HPDE6-E6E7 (cell line): Measurements from ENCODE around the gene TLN1.

Experiments used
- DNase-seq: peaks from one replicate; pipeline ENCODE4 v3.0.0; 2011; ENCODE audit warnings: missing footprints; ENCODE audit errors: extremely low spot score

TLN1 gene

DNA sequence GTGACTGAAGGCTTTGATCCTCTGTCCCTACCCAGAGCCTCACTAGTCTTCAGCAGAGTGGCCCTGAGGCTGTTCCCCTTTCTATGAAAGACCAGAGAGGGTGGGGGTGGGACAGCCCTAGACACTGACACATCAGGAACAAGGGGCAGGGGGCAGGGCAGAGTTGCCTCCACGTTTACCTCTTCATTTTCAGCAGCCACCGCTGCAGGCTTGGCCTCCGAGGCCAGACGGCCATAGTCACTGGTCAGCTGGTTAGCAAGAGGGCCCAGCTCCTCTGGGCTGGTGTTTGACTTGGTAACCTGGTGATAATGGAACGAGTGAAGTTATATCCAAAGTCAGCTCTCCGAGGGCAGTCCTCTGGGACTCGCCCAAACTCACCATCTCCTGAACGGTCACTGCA is 26.6 kb downstream of the TLN1 start:
- DNase-seq, result no peak

DNA sequence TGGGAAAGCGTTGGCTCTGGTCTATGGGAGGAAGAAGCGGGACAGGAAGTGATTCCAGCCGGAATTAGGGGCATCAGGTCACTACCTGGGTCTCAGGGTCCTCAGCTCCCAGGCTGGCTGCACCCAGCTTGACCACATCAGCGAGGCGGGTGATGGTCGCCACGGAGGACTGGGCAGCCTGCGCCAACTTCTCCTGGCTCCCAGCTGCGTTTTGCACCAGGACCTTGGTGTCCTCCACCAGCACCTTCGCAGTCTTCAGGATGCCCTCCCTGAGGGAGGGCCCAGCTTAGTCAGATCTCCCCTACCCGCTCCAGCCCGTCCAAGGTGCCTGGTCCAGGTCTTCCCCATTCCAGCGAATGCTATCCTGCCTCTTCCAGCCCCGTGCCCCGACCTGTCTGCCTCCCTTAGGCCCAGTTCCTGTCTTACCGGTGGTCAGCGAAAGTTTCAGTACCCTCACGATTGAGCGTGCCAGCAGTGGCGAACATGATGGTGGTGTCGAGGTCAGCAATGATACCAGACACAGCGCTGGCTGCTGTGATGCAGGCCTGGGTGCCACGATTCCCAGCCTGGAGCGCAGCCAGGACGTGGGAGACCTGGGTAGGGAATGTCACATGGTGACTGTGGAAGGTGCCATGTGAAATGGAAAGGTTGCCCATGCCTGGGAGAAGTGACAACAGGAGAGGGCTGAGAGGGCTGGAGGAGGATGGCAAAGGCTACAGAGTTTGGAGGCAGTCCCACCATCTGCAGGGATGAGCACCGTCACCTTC is 27.9 kb downstream of the TLN1 start:
- no peak for DNase-seq

DNA sequence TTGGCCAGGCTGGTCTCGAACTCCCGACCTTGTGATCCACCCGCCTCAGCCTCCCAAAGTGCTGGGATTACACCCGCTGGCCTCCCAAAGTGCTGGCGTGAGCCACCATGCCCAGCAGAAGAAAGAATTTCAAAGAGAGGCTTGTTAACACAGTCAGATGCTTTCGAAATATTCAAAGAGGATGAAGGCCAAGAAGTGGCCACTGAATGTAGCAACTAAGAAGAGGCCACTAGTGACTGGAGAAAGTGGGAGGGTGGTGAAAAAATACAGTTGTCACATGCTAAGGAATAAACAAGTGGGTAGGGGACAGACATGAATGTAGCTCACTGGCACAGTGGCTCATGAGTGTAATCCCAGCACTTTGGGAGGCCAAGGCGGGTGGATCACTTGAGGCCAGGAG is 29.3 kb downstream of the TLN1 start:
- DNase-seq, result no peak

- DNase-seq, result no peak
These were observed 31.1 kb downstream of the TLN1 start for GRCh38 chr9:35700942-35701341.

- DNase-seq, result no peak
These were observed 32.0 kb downstream of the TLN1 start for GRCh38 chr9:35700031-35700430.

GRCh38 chr9:35698231-35698630 is 33.8 kb downstream of the TLN1 start:
- DNase-seq, result no peak

- DNase-seq, result no peak
These were observed 34.5 kb downstream of the TLN1 start for GRCh38 chr9:35697486-35697885.

- peak; percentile 60 for DNase-seq
These were observed 35.3 kb downstream of the TLN1 start for GRCh38 chr9:35696520-35697215.

DNA sequence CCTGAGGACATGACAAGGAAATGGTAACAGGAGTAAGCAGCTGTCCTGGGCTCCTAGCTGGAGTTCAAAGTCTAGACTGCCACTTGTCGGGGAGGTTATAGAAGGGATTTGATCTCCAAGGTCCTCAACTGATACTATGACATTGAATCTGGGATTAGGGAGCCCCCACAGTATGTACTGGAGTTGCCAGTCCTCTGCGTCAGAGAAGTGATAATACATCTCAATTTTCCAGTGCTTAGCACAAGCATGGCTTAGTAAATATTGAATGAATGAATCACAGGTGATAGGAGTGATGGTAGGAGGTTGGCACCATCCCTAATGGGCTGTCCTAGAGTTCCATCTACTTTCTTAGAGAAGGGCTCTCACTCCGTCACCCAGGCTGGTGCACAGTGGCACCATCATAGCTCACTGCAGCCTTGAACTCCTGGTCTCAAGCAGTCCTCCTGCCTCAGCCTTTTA is 36.0 kb downstream of the TLN1 start:
- DNase-seq, result no peak

DNA sequence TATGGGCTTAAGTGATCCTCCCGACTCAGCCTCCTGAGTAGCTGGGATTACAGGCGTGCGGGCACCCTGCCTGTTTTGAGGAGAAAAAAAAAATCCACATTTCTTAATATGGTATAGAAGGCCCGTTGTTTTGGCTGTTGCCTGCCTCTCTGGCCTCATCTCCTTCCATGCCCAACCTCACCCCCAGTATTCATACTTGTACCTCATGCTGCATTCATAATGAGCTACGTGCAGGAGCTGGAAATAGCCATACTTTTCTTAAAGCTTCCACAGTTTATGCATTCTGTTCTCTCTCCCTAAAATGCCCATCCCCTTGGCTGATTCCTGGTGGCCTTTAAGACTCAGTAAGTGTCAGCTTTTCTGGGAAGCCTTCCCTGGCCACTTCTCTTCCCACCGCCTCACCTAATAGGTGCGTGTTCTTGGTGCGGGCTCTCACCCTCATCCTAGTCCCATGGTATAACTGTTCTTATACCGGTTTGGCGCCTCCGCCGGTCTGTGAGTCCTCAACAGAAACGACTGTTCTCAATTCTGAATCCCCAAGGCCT is 40.2 kb downstream of the TLN1 start:
- no peak for DNase-seq

DNA sequence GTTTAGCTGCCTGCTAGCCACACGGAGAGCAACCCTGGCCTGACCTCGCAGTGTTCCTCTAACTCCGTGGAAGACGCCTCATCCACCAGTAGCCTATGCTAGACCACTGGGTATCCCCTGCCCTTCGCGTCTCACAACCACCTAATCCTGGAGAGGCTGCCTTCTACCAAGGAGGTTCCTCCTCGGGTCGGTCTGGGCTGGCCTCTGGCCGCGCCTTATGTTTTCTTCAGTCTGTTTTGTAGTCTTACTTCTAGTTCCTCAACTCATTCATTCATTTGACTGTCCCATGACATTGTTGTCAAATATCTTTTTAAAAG is 40.7 kb downstream of the TLN1 start:
- DNase-seq, result no peak

GRCh38 chr9:35690614-35691333 is 41.2 kb downstream of the TLN1 start:
- DNase-seq, result peak; percentile 12

GRCh38 chr9:35690294-35690613 is 41.7 kb downstream of the TLN1 start:
- peak; percentile 12 for DNase-seq

- DNase-seq, result peak; percentile 53
These were observed 42.3 kb downstream of the TLN1 start, which contains the start of gene TPM2 for GRCh38 chr9:35689542-35690293. TSS of gene TPM2 (minus strand) at chr9:35689925. CDS start at chr9:35689817, 108 bp downstream.

DNA sequence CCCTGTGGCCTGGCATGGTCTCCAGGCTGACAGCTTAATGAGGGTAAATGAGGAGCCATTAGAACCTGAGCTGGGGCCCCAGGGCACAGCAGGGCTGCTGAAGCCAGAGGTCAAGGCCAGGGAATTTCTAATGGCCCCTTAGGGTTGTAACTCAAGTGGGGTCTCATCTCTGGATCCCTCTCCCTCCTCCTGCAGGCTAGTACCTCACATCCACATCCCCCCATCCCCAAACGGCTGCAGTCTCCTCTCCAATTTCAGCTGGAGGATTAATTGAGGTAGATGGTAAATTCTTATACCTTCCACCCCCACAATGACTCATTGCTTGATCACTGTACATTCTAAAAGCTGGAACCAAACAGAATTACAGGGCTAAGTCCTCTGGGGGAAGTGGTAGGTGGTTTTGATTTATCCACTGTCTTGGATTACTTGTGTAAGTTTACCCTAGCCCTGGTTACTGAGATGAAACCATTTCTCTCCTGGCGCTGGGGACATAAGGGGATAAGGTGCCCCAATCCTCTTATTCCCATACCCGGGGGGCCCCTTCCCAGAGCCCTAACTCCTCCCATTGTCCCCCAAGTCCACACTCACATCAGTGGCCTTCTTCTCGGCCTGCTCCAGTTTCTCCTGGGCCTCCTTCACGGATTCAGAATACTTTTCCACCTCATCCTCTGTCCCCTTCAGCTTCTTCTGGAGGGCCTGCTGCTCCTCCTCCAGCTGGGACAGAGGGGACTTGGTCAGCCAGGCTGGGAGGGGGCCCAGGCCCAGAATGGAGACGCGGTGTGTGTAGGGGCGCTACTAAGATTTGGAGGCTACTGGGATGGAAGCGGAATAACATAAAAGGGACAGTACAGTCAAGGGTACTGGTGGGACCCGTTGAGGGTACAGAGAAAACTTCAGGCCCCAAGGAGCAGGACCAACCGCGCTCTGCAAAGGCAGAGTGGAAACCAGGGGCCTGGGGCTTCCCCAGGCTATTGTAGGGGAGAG is 43.1 kb downstream of the TLN1 start:
- DNase-seq, result peak; percentile 69

DNA sequence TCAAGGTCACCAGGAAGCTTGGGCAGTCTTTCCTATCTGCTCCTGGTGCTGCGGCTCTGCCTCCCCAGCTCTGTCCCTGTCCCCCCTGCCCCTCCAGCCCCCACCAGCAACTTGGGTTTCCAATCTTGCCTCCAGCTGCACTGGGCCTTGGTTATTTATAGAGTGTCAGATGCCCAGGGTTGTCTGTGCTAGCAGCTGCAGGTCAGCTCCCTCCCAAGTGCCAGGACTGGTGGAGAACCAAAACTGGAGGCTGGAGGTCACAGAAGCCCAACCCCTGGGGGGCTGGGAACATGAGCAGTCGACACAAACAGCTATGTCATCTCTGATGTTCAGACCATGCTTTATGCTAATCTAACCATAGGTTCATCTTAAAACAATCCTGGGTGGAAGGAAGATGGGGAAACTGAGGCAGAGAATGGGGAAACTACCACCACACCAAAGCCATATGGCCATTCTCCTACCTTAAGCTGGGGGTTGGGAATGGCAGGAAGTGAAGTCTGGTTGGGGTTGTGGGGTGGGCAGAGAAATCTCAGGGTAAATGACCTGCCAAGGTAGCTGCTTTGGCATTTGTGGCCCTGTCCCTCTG is 43.9 kb downstream of the TLN1 start:
- no peak for DNase-seq

DNA sequence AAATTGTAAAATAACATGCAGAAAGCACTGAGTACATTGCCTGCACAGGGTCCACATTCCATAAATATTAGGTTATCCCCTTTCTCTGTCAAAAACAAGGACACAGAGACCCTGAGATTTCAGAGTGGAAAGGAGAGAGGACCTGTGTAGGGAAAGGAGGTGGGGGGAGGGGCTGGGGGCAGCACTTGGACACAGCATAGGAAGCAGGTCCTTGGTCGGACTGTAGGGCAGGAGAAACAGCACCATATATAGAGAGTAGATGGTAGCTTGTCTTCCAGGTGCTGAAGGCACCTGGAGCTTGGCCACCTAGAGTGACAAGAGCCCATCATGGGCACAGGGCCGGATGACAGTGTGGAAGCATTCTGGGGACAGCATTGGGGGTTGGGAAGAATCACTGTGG is 44.7 kb downstream of the TLN1 start:
- no peak for DNase-seq

DNA sequence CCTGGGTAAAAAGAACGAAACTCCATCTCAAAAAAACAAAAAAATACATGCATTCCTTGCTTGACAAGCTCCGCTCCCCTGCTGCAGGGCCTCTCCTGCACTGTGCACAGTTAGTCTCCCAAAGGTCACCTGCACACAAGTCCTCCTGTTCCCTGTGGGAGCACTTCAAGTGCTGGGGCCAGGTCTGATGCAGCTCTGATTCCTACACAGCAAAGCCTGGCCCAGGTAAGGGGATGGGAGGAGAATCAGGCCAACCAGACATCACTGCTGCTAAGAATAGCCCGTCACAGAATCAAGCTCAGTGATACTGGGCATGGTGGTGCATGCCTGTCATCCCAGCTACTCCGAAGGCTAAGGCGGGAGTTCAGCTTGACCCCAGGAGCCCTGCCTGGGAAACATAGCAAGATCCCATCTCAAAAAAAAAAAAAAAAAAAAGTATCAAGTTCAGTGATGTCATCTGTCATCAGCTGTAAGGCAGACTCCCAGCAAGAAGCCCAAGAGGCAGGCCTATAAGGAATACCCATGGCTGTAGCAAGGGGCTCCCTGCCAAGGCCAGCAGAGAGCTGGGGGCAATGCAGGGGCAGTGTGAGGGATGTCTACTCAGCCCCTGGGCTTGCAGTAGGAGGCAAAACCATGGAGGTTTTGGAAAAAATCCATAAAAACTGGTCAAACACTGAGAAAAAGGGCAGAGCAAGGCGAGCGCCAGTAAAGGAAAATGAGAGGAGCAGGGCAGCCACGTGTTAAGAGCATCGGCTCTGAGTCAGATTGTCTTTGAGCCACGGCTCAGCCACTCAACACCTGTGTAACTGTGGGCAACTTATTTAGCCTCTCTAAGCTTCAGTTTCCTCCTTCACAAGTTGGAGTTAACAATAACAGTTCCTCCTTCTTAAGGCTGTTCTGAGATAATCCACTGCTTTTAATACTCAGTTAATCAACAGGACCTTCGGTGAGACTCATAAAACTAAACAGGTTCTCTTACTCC is 45.5 kb downstream of the TLN1 start:
- DNase-seq, result no peak

- no peak for DNase-seq
These were observed 46.5 kb downstream of the TLN1 start for GRCh38 chr9:35685506-35685905.
